Ovary (tissue), 3 donors: Measurements from ENCODE around the gene CSHL1.
"Not testable (repeated sequence)": the region's sequence is repeated elsewhere in the genome, so short reads cannot be mapped to it uniquely, and the experiment has no call there.

Experiments used
- POLR2A ChIP-seq: fragments of 450-650 bp; IDR thresholded peaks from one replicate; pipeline ENCODE4 v1.6.1; 2017; ENCODE audit warnings: antibody characterized with exemption, mild to moderate bottlenecking, moderate library complexity
- TF ChIP-seq, protein P1 (sequence below), 3 donors: fragments of 450-650 bp in 2 of 3; fragments of 200-600 bp in 1 of 3; IDR thresholded peaks; one replicate each; pipeline versions ENCODE4 v1.5.1 to v1.8.0; 2016 to 2022; ENCODE audit warnings: antibody characterized with exemption in 3 of 3, mild to moderate bottlenecking in 1 of 3
- donor health status: DM: no; HTN: no; CAD: no.

DNA sequence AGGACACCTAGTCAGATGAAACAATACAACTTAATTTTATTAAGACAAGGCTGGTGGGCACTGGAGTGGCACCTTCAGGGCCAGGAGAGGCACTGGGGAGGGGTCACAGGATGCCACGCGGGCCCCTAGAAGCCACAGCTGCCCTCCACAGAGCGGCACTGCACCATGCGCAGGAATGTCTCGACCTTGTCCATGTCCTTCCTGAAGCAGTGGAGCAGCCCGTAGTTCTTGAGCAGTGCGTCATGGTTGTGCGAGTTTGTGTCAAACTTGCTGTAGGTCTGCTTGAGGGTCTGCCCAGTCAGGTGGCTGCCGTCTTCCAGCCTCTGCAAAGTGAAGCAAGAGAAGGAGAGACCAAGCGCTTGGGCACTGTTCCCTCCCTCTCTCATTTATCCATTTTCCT is 1.5 kb downstream of the CSHL1 start:
- TF ChIP-seq, protein P1, sequence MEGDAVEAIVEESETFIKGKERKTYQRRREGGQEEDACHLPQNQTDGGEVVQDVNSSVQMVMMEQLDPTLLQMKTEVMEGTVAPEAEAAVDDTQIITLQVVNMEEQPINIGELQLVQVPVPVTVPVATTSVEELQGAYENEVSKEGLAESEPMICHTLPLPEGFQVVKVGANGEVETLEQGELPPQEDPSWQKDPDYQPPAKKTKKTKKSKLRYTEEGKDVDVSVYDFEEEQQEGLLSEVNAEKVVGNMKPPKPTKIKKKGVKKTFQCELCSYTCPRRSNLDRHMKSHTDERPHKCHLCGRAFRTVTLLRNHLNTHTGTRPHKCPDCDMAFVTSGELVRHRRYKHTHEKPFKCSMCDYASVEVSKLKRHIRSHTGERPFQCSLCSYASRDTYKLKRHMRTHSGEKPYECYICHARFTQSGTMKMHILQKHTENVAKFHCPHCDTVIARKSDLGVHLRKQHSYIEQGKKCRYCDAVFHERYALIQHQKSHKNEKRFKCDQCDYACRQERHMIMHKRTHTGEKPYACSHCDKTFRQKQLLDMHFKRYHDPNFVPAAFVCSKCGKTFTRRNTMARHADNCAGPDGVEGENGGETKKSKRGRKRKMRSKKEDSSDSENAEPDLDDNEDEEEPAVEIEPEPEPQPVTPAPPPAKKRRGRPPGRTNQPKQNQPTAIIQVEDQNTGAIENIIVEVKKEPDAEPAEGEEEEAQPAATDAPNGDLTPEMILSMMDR (IDR thresholded peaks at IDR 0.05): not testable (repeated sequence)
- TF ChIP-seq POLR2A: not testable (repeated sequence)
